Neural crest cell (in vitro differentiated cells): ENCODE results near the gene KDM4B. TPM values are rescaled to one million over a fixed set of nuclear protein-coding genes. Genes with fewer than 3 reads are reported as not detected.
A peak's percentile ranks its signal among the peaks of the same experiment; 100 is the strongest.

ENCODE experiments used
- DNase-seq: peaks from one replicate; pipeline ENCODE4 v3.0.0; 2021; ENCODE audit warnings: low read depth, mixed read lengths, low spot score
- H3K27ac Mint-ChIP-seq: one replicate; pipeline ENCODE4 v1.8.0; 2021; ENCODE audit warnings: mild to moderate bottlenecking, mixed read lengths; ENCODE audit not compliant: unreplicated experiment
- H3K27me3 Mint-ChIP-seq: 2 replicates; pipeline ENCODE4 v1.8.0; 2021; ENCODE audit warnings: low read depth, mild to moderate bottlenecking, mixed read lengths
- H3K36me3 Mint-ChIP-seq: 2 replicates; pipeline ENCODE4 v1.8.0; 2021; ENCODE audit warnings: low read depth, mild to moderate bottlenecking, mixed read lengths
- H3K4me1 Mint-ChIP-seq: 2 replicates; pipeline ENCODE4 v1.8.0; 2021; ENCODE audit warnings: mixed read lengths
- H3K4me3 Mint-ChIP-seq: one replicate; pipeline ENCODE4 v1.8.0; 2021; ENCODE audit warnings: mild to moderate bottlenecking, mixed read lengths
- H3K9me3 Mint-ChIP-seq: 2 replicates; pipeline ENCODE4 v1.8.0; 2021; ENCODE audit warnings: mixed read lengths
- total RNA-seq: library from RNA; stranded (reverse); gene quantifications from 2 replicates; pipeline ENCODE4 v1.2.1, GENCODE V29; 2021
- TF ChIP-seq, protein P1 (sequence below): fragments of 200-600 bp; sonication (generic); conservative IDR thresholded peaks from 2 replicates; pipeline ENCODE4 v1.5.0; 2021; ENCODE audit warnings: antibody characterized with exemption, mild to moderate bottlenecking

The KDM4B gene
- total RNA-seq, 1 donor from 2014 or later = 45.4 TPM

DNA sequence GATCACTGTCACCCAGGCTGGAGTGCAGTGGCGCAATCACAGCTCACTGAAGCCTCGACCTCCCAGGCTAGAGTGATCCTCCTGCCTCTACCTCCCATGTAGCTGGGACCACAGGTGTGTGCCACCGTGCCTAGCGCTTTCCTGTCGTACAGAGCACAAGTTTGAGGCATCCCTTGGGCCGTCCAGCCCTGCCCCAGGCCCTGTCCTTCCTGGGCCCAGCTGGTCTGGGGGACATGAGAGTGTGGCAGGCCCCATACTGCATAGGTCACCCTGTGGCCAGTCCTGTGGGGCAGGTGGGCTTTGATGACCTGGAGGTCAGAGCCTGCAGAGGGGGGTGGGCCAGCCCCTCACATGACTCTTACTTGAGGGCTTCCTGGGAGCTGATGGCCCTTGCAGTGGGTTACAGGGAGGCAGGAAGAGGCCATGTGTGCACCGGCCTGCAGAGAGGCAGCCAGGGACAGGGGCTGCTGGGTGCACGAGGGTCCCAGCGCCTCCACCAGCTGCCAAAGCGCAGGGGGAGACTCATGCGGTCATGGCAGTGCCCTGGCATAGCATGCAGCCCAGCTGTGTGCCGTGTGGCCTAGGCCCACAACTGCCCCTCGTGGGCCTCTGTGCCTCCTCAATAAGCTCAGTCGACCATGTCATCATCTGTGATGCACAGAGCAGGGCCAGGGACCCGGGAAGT, 61.4 kb downstream of the KDM4B start:
- H3K36me3 Mint-ChIP-seq = no peaks in the 10 kb centered on the region
- TF ChIP-seq, protein P1, sequence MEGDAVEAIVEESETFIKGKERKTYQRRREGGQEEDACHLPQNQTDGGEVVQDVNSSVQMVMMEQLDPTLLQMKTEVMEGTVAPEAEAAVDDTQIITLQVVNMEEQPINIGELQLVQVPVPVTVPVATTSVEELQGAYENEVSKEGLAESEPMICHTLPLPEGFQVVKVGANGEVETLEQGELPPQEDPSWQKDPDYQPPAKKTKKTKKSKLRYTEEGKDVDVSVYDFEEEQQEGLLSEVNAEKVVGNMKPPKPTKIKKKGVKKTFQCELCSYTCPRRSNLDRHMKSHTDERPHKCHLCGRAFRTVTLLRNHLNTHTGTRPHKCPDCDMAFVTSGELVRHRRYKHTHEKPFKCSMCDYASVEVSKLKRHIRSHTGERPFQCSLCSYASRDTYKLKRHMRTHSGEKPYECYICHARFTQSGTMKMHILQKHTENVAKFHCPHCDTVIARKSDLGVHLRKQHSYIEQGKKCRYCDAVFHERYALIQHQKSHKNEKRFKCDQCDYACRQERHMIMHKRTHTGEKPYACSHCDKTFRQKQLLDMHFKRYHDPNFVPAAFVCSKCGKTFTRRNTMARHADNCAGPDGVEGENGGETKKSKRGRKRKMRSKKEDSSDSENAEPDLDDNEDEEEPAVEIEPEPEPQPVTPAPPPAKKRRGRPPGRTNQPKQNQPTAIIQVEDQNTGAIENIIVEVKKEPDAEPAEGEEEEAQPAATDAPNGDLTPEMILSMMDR = no peak
- H3K27ac Mint-ChIP-seq = no peak overlapping the region
- no peaks in the 10 kb centered on the region for H3K9me3 Mint-ChIP-seq
- no peaks in the 10 kb centered on the region for H3K27me3 Mint-ChIP-seq
- H3K4me3 Mint-ChIP-seq = no peak overlapping the region
- DNase-seq = no peak
- peaks cover 22% of the 10 kb centered on the region for H3K4me1 Mint-ChIP-seq

DNA sequence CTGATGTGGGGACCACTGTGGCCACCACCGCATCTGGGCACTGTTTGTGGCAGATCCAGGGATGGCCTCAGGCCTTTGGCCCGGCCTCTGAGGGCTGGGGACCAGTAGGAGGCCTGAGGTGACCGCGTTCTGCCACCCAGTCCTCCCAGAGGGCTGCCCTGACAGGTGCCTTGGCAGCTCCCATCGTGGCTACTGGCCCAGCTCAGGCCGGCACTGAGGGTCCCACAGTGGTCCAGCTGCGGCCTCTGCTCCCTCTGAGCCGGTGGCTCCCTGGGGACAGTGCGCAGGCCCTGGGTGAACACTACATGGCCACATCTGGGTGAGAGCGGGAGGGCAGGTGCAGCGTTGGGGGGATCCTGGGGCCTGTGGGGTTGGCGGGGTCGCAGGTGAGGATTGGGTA, 61.9 kb downstream of the KDM4B start:
- no peak overlapping the region for H3K4me3 Mint-ChIP-seq
- no peaks in the 10 kb centered on the region for H3K27me3 Mint-ChIP-seq
- no peak for DNase-seq
- TF ChIP-seq, protein P1 = no peak
- H3K9me3 Mint-ChIP-seq = no peaks in the 10 kb centered on the region
- peaks cover 22% of the 10 kb centered on the region for H3K4me1 Mint-ChIP-seq
- no peaks in the 10 kb centered on the region for H3K36me3 Mint-ChIP-seq
- no peak overlapping the region for H3K27ac Mint-ChIP-seq

DNA sequence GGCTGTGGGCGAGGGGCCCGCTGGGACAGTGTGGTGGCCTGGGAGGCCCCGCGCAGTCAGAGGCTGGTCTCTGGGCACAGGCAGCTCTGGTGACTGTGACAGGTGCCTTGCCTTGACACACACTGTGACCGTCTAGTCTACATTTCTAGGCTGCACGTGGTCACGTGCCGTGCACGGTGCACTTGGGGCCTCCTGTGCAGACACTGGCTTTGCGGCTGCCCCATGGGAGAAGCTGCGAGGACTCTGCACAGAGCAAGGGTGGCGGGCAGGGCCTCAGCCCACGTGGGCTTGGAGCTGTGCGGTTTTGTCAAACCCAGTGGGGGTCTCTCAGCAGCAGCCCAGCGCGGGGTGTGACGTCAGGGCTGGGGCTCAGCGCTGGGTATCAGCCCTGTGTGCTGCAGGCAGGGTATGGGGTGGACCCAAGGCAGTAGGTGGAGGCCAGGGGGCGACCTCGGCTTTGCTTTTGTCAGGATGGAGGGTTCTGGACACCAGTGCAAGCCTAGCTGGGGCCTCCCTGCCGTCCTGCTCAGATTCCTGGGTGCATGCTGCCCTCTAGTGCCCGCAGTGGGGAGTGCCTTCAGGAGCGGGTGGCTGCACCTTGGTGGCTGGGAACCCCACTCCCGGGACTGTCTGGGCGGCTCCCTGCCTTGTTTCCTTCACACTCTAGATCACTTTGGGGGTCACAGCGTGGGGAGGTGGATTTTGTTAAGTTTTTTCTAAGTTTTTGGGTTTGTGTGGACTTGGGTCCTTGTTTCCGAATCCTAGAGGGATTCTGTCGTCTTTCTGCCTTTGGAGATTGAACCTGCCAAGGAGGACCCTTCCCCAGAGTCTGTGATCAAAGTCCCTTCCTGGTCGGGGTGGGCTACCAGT, 62.6 kb downstream of the KDM4B start:
- Mint-ChIP-seq H3K27ac (peak overlapping the region; percentile 43), H3K36me3 (no peaks in the 10 kb centered on the region)
- DNase-seq = peak; percentile 98

DNA sequence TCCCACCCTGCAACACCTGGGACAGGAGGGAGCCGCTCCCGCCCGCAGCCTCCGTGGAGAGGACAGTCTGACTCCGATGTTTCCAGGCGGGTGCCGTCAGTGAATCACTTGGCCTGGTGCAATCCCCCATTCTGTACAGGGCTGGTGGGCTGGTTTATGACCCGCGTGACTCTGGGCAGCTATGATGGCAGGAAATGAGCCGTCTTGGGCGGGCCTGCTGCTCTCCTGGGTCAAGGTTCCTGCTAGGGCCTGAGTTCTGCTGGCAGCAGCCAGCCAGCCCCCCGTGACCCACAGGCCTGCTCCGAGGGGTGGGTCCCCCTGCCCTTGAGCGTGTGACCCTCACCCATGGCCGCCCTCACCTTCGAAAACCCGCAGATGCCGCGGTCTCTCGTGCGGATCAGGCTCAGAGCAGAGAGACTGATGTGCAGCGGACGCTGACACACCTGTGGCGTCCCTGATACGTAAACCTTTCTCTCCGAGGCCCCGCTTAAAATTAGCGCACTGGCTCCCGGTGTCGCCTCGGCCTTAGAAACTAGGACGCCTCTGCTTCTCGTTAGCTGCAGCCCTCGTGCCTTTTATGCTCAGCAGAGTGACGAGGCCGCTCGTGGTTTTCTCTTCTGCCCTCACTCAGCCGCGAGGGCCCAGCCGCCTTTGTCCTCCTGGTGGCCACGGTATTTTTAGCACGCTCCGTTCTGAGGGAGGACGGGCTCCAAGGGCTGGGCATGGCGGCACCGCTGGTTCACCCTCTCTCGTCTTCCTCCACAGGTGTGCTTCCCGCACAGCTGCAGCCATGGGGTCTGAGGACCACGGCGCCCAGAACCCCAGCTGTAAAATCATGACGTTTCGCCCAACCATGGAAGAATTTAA, 63.4 kb downstream of the KDM4B start:
- no peak for DNase-seq
- H3K27me3 Mint-ChIP-seq = no peaks in the 10 kb centered on the region
- H3K27ac Mint-ChIP-seq = no peak overlapping the region
- H3K4me3 Mint-ChIP-seq = no peak overlapping the region
- peaks cover 30% of the 10 kb centered on the region for H3K4me1 Mint-ChIP-seq
- TF ChIP-seq, protein P1 = peak; percentile 18
- no peaks in the 10 kb centered on the region for H3K9me3 Mint-ChIP-seq
- H3K36me3 Mint-ChIP-seq = no peaks in the 10 kb centered on the region

More for the DNA sequence above, 62.6 kb downstream of the KDM4B start:
- Mint-ChIP-seq H3K27me3 (no peaks in the 10 kb centered on the region), H3K4me1 (peaks cover 22% of the 10 kb centered on the region), H3K4me3 (no peak overlapping the region), H3K9me3 (no peaks in the 10 kb centered on the region)
- TF ChIP-seq, protein P1 = peak; percentile 97

DNA sequence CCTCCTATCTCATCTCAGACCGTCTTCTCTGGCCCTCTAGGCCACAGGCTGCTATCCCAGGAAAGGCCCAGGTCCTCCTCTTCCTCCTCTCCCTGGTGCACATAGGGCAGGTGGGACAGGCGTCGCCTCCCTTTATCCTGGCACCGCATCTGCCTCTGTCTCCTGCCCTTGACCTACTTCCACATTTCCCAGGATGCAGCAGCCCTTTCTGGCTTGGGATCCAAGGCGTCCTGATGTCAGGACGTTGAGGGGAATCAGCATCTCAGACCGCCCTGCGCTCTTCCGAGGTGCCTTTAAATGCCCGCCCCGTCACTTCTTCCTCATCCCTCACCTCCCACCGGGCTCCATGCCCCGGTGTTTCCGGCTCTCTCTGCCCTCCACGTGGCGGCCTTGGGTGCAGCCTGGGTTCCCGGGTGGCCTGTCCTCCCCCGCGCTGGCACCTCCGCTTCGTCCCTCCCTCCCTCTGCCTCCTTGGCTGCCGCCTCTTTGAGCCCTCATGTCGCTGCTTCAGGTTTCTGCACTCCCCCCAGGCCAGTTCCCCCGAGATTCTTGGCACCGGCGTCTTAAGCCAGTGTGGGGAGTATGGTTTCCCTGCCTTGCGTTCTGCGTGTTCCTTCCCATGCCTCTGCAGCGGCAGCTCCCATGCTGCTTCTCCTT, 66.3 kb downstream of the KDM4B start:
- no peaks in the 10 kb centered on the region for H3K36me3 Mint-ChIP-seq
- H3K4me3 Mint-ChIP-seq = no peak overlapping the region
- peak overlapping the region; percentile 89 for H3K27ac Mint-ChIP-seq
- H3K27me3 Mint-ChIP-seq = no peaks in the 10 kb centered on the region
- TF ChIP-seq, protein P1 = no peak
- H3K4me1 Mint-ChIP-seq = peaks cover 31% of the 10 kb centered on the region
- DNase-seq = no peak
- H3K9me3 Mint-ChIP-seq = no peaks in the 10 kb centered on the region
